ENCODE measurements around the gene TPCN2. TPM values are rescaled to one million over a fixed set of nuclear protein-coding genes. Genes with fewer than 3 reads are reported as not detected.

The TPCN2 gene
- total and polyA plus RNA-seq, 11 donors = 4.1 to 17.6 (median 7.5) TPM

- peaks cover 0 to 24% (median 14%) of the 10 kb centered on the region in 12 donors for H3K4me1 ChIP-seq
- WGBS, 4 donors = 95 to 98% (median 97%) methylated on average over 6 to 7 of the region's 7 CpGs
- TF ChIP-seq, protein P1, sequence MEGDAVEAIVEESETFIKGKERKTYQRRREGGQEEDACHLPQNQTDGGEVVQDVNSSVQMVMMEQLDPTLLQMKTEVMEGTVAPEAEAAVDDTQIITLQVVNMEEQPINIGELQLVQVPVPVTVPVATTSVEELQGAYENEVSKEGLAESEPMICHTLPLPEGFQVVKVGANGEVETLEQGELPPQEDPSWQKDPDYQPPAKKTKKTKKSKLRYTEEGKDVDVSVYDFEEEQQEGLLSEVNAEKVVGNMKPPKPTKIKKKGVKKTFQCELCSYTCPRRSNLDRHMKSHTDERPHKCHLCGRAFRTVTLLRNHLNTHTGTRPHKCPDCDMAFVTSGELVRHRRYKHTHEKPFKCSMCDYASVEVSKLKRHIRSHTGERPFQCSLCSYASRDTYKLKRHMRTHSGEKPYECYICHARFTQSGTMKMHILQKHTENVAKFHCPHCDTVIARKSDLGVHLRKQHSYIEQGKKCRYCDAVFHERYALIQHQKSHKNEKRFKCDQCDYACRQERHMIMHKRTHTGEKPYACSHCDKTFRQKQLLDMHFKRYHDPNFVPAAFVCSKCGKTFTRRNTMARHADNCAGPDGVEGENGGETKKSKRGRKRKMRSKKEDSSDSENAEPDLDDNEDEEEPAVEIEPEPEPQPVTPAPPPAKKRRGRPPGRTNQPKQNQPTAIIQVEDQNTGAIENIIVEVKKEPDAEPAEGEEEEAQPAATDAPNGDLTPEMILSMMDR (IDR thresholded peaks at IDR 0.05) = no peak
- TF ChIP-seq POLR2A (IDR thresholded peaks at IDR 0.05) = no peak
- ATAC-seq (no peak), DNase-seq (no peak)
- intact Hi-C loops (cut with DNase I) = loop anchor here in 8 of 10 donors (2.0 to 10.0 kb wide), 13 partner anchors 71 to 513 kb away; partner anchors contain the start of genes MYEOV (in 4 of the 8) and CCND1 (in 2 of the 8)
- no peak overlapping the region for H3K4me3 ChIP-seq
- peaks cover 0 to 25% (median 3%) of the 10 kb centered on the region in 12 donors for H3K9me3 ChIP-seq
- H3K27me3 ChIP-seq = no peaks in the 10 kb centered on the region
- H3K27ac ChIP-seq = no peak overlapping the region
- no peaks in the 10 kb centered on the region for H3K36me3 ChIP-seq
Observed at GRCh38 chr11:69129647-69130046, 80.9 kb downstream of the TPCN2 start.

DNA sequence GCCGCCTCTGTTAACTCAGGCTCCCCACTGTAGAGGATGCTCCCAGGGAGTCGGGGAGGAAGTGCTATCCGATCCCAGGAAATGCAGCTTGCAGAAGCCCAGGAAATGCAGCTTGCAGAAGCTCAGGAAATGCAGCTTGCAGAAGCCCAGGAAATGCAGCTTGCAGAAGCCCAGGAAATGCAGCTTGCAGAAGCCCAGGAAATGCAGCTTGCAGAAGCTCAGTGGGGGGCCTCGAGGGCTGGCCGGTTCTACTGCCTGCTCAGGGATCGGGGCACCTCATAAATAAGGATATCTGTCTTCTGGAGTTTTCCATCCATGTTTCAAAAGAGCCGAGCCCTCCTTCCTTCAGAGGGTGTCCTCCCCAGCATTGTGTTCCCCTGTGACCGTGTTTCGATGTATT is 81.9 kb downstream of the TPCN2 start:
- Histone ChIP-seq H3K36me3 (no peaks in the 10 kb centered on the region), H3K4me1 (peaks cover 0 to 24% (median 14%) of the 10 kb centered on the region in 12 donors), H3K9me3 (peaks cover 0 to 25% (median 3%) of the 10 kb centered on the region in 12 donors), H3K27me3 (no peaks in the 10 kb centered on the region), H3K4me3 (no peak overlapping the region), H3K27ac (peak overlapping the region in 9 of 12 donors; percentile 1 to 68 (median 39))
- TF ChIP-seq, protein P1 (IDR thresholded peaks at IDR 0.05) = no peak
- TF ChIP-seq POLR2A (IDR thresholded peaks at IDR 0.05) = no peak
- no peak for DNase-seq
- no peak for ATAC-seq
- WGBS, 4 donors = 51 to 64% (median 58%) methylated on average over 9 of the region's 9 CpGs
- intact Hi-C loops (cut with DNase I) = loop anchor here in 7 of 10 donors (2.0 to 10.0 kb wide), 11 partner anchors 74 to 512 kb away; partner anchors contain the start of genes MYEOV (in 3 of the 7) and CCND1 (in 2 of the 7)

GRCh38 chr11:69131121-69131566 is 82.4 kb downstream of the TPCN2 start:
- intact Hi-C loops (cut with DNase I) = loop anchor here in 7 of 10 donors (2.0 to 10.0 kb wide), 11 partner anchors 74 to 512 kb away; partner anchors contain the start of genes MYEOV (in 3 of the 7) and CCND1 (in 2 of the 7)
- DNase-seq (peak in 4 of 5 donors; percentile 49 to 82 (median 67)), ATAC-seq (peak; percentile 84 to 89 (median 86))
- peak overlapping the region in 9 of 12 donors; percentile 1 to 68 (median 39) for H3K27ac ChIP-seq
- peaks cover 0 to 24% (median 14%) of the 10 kb centered on the region in 12 donors for H3K4me1 ChIP-seq
- H3K36me3 ChIP-seq = no peaks in the 10 kb centered on the region
- TF ChIP-seq POLR2A (IDR thresholded peaks at IDR 0.05) = no peak
- TF ChIP-seq, protein P1 (IDR thresholded peaks at IDR 0.05) = no peak
- 26 to 65% (median 48%) methylated on average over 4 to 11 of the region's 11 CpGs for WGBS, 4 donors
- no peaks in the 10 kb centered on the region for H3K27me3 ChIP-seq
- H3K9me3 ChIP-seq = peaks cover 0 to 25% (median 3%) of the 10 kb centered on the region in 12 donors
- no peak overlapping the region for H3K4me3 ChIP-seq

DNA sequence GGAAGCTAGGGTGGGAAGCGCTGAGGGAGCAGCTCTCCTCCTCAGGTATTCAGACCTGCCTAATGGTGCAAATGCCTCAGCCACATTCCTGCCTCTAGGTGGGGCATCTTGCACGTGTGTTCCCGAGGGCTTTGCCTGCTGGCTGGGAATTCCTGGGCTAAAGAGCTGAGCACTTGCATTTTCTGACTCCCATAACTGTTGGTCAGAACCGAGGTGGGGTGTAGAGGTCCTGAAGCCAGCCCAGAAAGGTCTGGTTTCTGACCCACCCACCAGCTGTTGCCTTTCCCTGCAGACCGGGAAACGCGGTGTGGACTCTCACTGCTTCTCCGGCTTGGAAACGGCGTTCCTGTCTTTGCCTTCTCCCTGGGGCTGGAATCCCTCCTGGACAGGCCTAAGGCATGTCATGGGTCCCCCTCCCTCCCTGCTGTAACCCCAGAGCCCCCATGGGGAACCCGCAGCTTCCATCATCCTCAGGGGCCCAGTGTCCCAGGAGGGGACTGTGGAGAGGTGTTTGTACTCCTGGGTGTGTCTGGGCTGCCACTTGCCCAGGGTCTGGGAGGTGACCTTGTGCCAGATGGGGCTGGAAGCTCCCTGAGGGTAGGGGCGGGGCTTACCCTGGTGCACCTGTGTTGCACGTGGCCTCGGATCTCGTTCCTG is 83.0 kb downstream of the TPCN2 start:
- Histone ChIP-seq H3K4me3 (no peak overlapping the region), H3K4me1 (peaks cover 0 to 20% (median 14%) of the 10 kb centered on the region in 12 donors), H3K27ac (peak overlapping the region in 8 of 12 donors; percentile 1 to 68 (median 41)), H3K27me3 (no peaks in the 10 kb centered on the region), H3K9me3 (peaks cover 0 to 25% (median 3%) of the 10 kb centered on the region in 12 donors), H3K36me3 (no peaks in the 10 kb centered on the region)
- intact Hi-C loops (cut with DNase I) = loop anchor here in 7 of 10 donors (2.0 to 10.0 kb wide), 11 partner anchors 73 to 511 kb away; partner anchors contain the start of genes MYEOV (in 3 of the 7) and CCND1 (in 2 of the 7)
- DNase-seq (peak in 4 of 5 donors; percentile 63 to 81 (median 70)), ATAC-seq (peak; percentile 75 to 86 (median 81))
- WGBS, 4 donors = 51 to 56% (median 52%) methylated on average over 15 of the region's 15 CpGs
- TF ChIP-seq POLR2A (IDR thresholded peaks at IDR 0.05) = no peak
- TF ChIP-seq, protein P1 (IDR thresholded peaks at IDR 0.05) = peak; percentile 63 to 89 (median 85)

Measured in heart left ventricle (tissue), 16 donors.